ENCODE results near the gene RACK1.

The RACK1 gene

GRCh38 chr5:181218795-181219124, 24.9 kb downstream of the RACK1 start:
- H3K4me1 ChIP-seq (ENCODE audit: control insufficient read depth, low read length) = peaks cover 37% of the 10 kb centered on the region
- no peaks in the 10 kb centered on the region for H3K9me2 ChIP-seq (replicated peaks; ENCODE audit: control insufficient read depth, low read length)
- peak overlapping the region; percentile 61; the same call in 1 of the 2 replicates for H3K27ac ChIP-seq (ENCODE audit: low read depth, low read length)
- peaks cover 2% of the 10 kb centered on the region for H3K79me2 ChIP-seq (ENCODE audit: control insufficient read depth, low read length)
- H3K9me3 ChIP-seq (ENCODE audit: control insufficient read depth, insufficient read depth, low read length) = no peaks in the 10 kb centered on the region
- peak overlapping the region; percentile 68 for H3K4me3 ChIP-seq (ENCODE audit: low read length)
- peak overlapping the region; percentile 83 for H3K4me2 ChIP-seq (ENCODE audit: low read length)
- no peaks in the 10 kb centered on the region for H3K36me3 ChIP-seq (ENCODE audit: control insufficient read depth, low read length)
- H3K27me3 ChIP-seq (ENCODE audit: control insufficient read depth, low read length) = no peaks in the 10 kb centered on the region
- no peak for TF ChIP-seq EZH2phosphoT487 (IDR thresholded peaks at IDR 0.05; ENCODE audit: borderline replicate concordance, low read length)
- no peak for TF ChIP-seq CTCF (IDR thresholded peaks at IDR 0.05; ENCODE audit: low read depth, low read length, poor library complexity, severe bottlenecking)
- H3F3A ChIP-seq (ENCODE audit: control insufficient read depth, insufficient read depth) = peaks cover 42% of the 10 kb centered on the region
- H4K20me1 ChIP-seq (ENCODE audit: control insufficient read depth, insufficient read depth, low read depth, low read length) = no peaks in the 10 kb centered on the region

GRCh38 chr5:181217803-181218062, 26.0 kb downstream of the RACK1 start:
- Histone ChIP-seq H4K20me1 (ENCODE audit: control insufficient read depth, insufficient read depth, low read depth, low read length) (no peaks in the 10 kb centered on the region), H3K4me2 (ENCODE audit: low read length) (peak overlapping the region; percentile 83), H3K9me2 (replicated peaks; ENCODE audit: control insufficient read depth, low read length) (no peaks in the 10 kb centered on the region), H3K79me2 (ENCODE audit: control insufficient read depth, low read length) (no peaks in the 10 kb centered on the region), H3K9me3 (ENCODE audit: control insufficient read depth, insufficient read depth, low read length) (no peaks in the 10 kb centered on the region), H3K4me3 (ENCODE audit: low read length) (peak overlapping the region; percentile 68), H3F3A (ENCODE audit: control insufficient read depth, insufficient read depth) (peaks cover 40% of the 10 kb centered on the region), H3K27ac (ENCODE audit: low read depth, low read length) (peak overlapping the region; percentile 61), H3K27me3 (ENCODE audit: control insufficient read depth, low read length) (no peaks in the 10 kb centered on the region), H3K4me1 (ENCODE audit: control insufficient read depth, low read length) (peaks cover 36% of the 10 kb centered on the region), H3K36me3 (ENCODE audit: control insufficient read depth, low read length) (no peaks in the 10 kb centered on the region)
- TF ChIP-seq EZH2phosphoT487 (IDR thresholded peaks at IDR 0.05; ENCODE audit: borderline replicate concordance, low read length) (no peak), CTCF (IDR thresholded peaks at IDR 0.05; ENCODE audit: low read depth, low read length, poor library complexity, severe bottlenecking) (no peak)

DNA sequence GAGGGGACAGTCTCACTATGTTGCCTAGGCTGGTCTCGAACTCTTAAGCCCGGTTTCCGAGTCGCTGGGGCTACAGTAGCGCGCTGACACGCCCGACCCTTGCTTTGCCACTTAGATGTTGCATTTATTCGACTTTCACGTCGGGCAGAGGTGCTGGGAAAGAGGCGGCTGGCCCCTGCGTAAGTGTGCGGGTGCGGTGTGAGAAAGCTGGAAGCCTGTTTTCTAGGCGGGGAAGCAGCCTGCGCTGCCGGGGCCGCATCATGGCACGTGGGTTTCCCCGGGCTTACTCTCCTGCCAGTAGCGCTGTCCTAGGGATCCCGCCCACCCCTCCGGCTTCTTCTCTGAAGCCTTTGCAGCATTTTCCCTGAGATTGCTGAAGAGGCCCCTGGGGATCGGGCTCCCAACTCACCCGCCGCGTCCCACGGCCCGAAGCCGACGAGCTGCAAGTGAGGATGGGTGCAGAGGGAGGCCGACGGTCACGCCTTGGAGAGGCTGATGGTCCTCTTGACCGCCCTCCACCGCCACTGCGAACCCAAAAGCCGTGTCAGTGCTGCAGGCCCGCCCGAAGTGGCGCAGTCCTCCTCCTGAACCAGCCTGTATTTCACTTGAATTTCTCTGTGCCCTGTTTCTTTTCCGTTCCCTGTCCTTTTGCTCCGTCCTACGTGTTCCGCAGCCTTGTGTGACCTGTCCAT, 26.4 kb downstream of the RACK1 start:
- Histone ChIP-seq H3K9me3 (ENCODE audit: control insufficient read depth, insufficient read depth, low read length) (no peaks in the 10 kb centered on the region), H3F3A (ENCODE audit: control insufficient read depth, insufficient read depth) (peaks cover 37% of the 10 kb centered on the region), H3K27ac (ENCODE audit: low read depth, low read length) (peak overlapping the region; percentile 61), H3K79me2 (ENCODE audit: control insufficient read depth, low read length) (no peaks in the 10 kb centered on the region), H3K4me2 (ENCODE audit: low read length) (peak overlapping the region; percentile 83), H3K27me3 (ENCODE audit: control insufficient read depth, low read length) (no peaks in the 10 kb centered on the region), H3K36me3 (ENCODE audit: control insufficient read depth, low read length) (no peaks in the 10 kb centered on the region), H3K4me1 (ENCODE audit: control insufficient read depth, low read length) (peaks cover 31% of the 10 kb centered on the region), H4K20me1 (ENCODE audit: control insufficient read depth, insufficient read depth, low read depth, low read length) (no peaks in the 10 kb centered on the region), H3K4me3 (ENCODE audit: low read length) (peak overlapping the region; percentile 68), H3K9me2 (replicated peaks; ENCODE audit: control insufficient read depth, low read length) (no peaks in the 10 kb centered on the region)
- TF ChIP-seq CTCF (IDR thresholded peaks at IDR 0.05; ENCODE audit: low read depth, low read length, poor library complexity, severe bottlenecking) (peak; percentile 49), EZH2phosphoT487 (IDR thresholded peaks at IDR 0.05; ENCODE audit: borderline replicate concordance, low read length) (no peak)

Data from DOHH2 (cell line).